H1 (cell line): ENCODE measurements around the gene CEP104. TPM values are rescaled to one million over a fixed set of nuclear protein-coding genes. Genes with fewer than 3 reads are reported as not detected.

ENCODE experiments used
- CHD7 ChIP-seq: fragments of 300-600 bp; sonication (generic); IDR thresholded peaks from 2 replicates; pipeline ENCODE4 v1.7.1; 2012; ENCODE audit warnings: low read length, moderate library complexity, mild to moderate bottlenecking, inconsistent platforms; ENCODE audit not compliant: insufficient replicate concordance
- JUN ChIP-seq: IDR thresholded peaks from 2 replicates; pipeline ENCODE4 v1.6.1; 2011; ENCODE audit warnings: low read depth, mild to moderate bottlenecking, improper control_type of control experiment, low read length
- polyA plus RNA-seq, 7 experiments: library from polyadenylated mRNA; depleted of rRNA in 3 of 7; stranded (reverse) in 5 of 7; unstranded in 2 of 7; fragments of >200 nt in 5 of 7; fragments of 200-250 nt in 2 of 7; gene quantifications; 1 replicate in 5 of 7; 2 replicates in 1 of 7; 4 replicates in 1 of 7; pipeline versions ENCODE4 v1.2.1 to v1.2.3, GENCODE V29; 2011 to 2013; ENCODE audit warnings: missing spikeins in 2 of 7, mixed read lengths in 2 of 7
- total RNA-seq: library from RNA; stranded (reverse); fragmentation: NEBNext Ultra II Directional; extraction: Animal tissue kit (Norgen Biotek cat#: 25700); gene quantifications from 2 replicates; pipeline ENCODE4 v1.2.1, GENCODE V29; 2021

CEP104 gene
- total and polyA plus RNA-seq, 2 of the 8 experiments (the other 6 are each of a cell fraction or from before 2014, with no cell fraction given), result 8.0 to 43.9 TPM

- no peak for TF ChIP-seq CHD7
- no peak for TF ChIP-seq JUN
These were observed 11.5 kb upstream of the CEP104 start (continued) for GRCh38 chr1:3868464-3869006.
